Liver (tissue), 9 donors: Measurements from ENCODE around the gene LRRN2. TPM values are rescaled to one million over a fixed set of nuclear protein-coding genes. Genes with fewer than 3 reads are reported as not detected.

Source experiments
- DNase-seq: peaks from one replicate; pipeline ENCODE4 v3.0.0-alpha.2; 2017; ENCODE audit warnings: low spot score
- H3K27ac ChIP-seq, 2 donors: one replicate each; pipeline ENCODE4 v1.7.0; 2013; ENCODE audit warnings: inconsistent platforms in 2 of 2, low read length in 2 of 2, control low read depth in 1 of 2, low read depth in 1 of 2, mild to moderate bottlenecking in 1 of 2
- H3K27me3 ChIP-seq, 4 donors: one replicate each; pipeline versions ENCODE4 v1.6.1 to v1.7.0; 2013; ENCODE audit warnings: low read length in 3 of 4, inconsistent platforms in 1 of 4, mild to moderate bottlenecking in 1 of 4, moderate library complexity in 1 of 4; ENCODE audit not compliant: control insufficient read depth in 4 of 4, insufficient read depth in 4 of 4
- H3K36me3 ChIP-seq, 4 donors: one replicate each; pipeline versions ENCODE4 v1.6.1 to v1.7.0; 2013; ENCODE audit warnings: low read length in 3 of 4, mild to moderate bottlenecking in 3 of 4, low read depth in 1 of 4, moderate library complexity in 1 of 4; ENCODE audit not compliant: control insufficient read depth in 4 of 4, insufficient read depth in 3 of 4
- H3K4me1 ChIP-seq, 4 donors: one replicate each; pipeline versions ENCODE4 v1.6.1 to v1.7.0; 2013; ENCODE audit warnings: low read length in 3 of 4, mild to moderate bottlenecking in 3 of 4, moderate library complexity in 1 of 4; ENCODE audit not compliant: control insufficient read depth in 4 of 4, insufficient read depth in 4 of 4
- H3K4me3 ChIP-seq, 3 donors: one replicate each; pipeline versions ENCODE4 v1.6.1 to v1.7.0; 2013; ENCODE audit warnings: low read length in 3 of 3, control low read depth in 1 of 3, low read depth in 1 of 3, mild to moderate bottlenecking in 1 of 3
- H3K9ac ChIP-seq, 2 donors: one replicate each; pipeline ENCODE4 v1.7.0; 2013; ENCODE audit warnings: low read length in 2 of 2, mild to moderate bottlenecking in 2 of 2, moderate library complexity in 2 of 2, control low read depth in 1 of 2, low read depth in 1 of 2
- H3K9me3 ChIP-seq, 4 donors: one replicate each; pipeline versions ENCODE4 v1.6.1 to v1.7.0; 2013; ENCODE audit warnings: low read length in 3 of 4; ENCODE audit not compliant: control insufficient read depth in 4 of 4
- EGR1 ChIP-seq, 2 donors: IDR thresholded peaks; 2 replicates each; pipeline ENCODE4 v1.6.1; 2016 to 2018; ENCODE audit warnings: antibody characterized with exemption in 2 of 2, low read depth in 2 of 2
- FOXA2 ChIP-seq: IDR thresholded peaks from 2 replicates; pipeline ENCODE4 v1.6.1; 2016; ENCODE audit warnings: antibody characterized with exemption
- HNF4A ChIP-seq, 2 donors: conservative IDR thresholded peaks; 2 replicates each; pipeline ENCODE4 v1.6.1; 2016; ENCODE audit warnings: antibody characterized with exemption in 2 of 2, mild to moderate bottlenecking in 2 of 2
- RAD21 ChIP-seq, 2 donors: IDR thresholded peaks; 2 replicates each; pipeline ENCODE4 v1.6.1; 2016; ENCODE audit warnings: antibody characterized with exemption in 2 of 2, mild to moderate bottlenecking in 2 of 2
- RXRA ChIP-seq, 2 donors: IDR thresholded peaks; 2 replicates each; pipeline ENCODE4 v1.6.1; 2017 to 2018; ENCODE audit warnings: antibody characterized with exemption in 2 of 2, mild to moderate bottlenecking in 1 of 2
- SP1 ChIP-seq: IDR thresholded peaks from 2 replicates; pipeline ENCODE4 v1.6.1; 2018; ENCODE audit warnings: antibody characterized with exemption, mild to moderate bottlenecking
- TAF1 ChIP-seq: conservative IDR thresholded peaks from 2 replicates; pipeline ENCODE4 v1.6.1; 2016; ENCODE audit warnings: antibody characterized with exemption, mild to moderate bottlenecking
- WGBS: extraction: QIAGEN DNeasy Blood & Tissue Kit; methylation state at CpG from one replicate; pipeline ENCODE4 v1.1.7; 2013; 5-methylcytosine and 5-hydroxymethylcytosine counted together
- polyA plus RNA-seq, 2 donors: library from polyadenylated mRNA; stranded (reverse) in 1 of 2; unstranded in 1 of 2; fragments of 200-250 nt in 1 of 2; fragments of >200 nt in 1 of 2; fragmentation: Nextera tagmentation in 1 of 2; extraction: Ambion mirVana in 1 of 2; gene quantifications; one replicate each; pipeline versions ENCODE4 v1.2.1 to v1.2.3, GENCODE V29; 2013 to 2015
- total RNA-seq, 2 donors: library from RNA; depleted of rRNA; stranded (reverse); fragments of >200 nt; gene quantifications; one replicate each; pipeline ENCODE4 v1.2.3, GENCODE V29; 2014
- TF ChIP-seq, protein P1 (sequence below): fragments of 150-350 bp; IDR thresholded peaks from 2 replicates; pipeline ENCODE4 v1.5.1; 2017; ENCODE audit warnings: improper control_type of control experiment, low read depth, low read length; ENCODE audit not compliant: missing input control
- TF ChIP-seq, protein P2 (sequence below): IDR thresholded peaks from 2 replicates; pipeline ENCODE4 v1.6.1; 2016; ENCODE audit warnings: antibody characterized with exemption
- TF ChIP-seq, protein P3 (sequence below): IDR thresholded peaks from 2 replicates; pipeline ENCODE4 v1.6.1; 2016; ENCODE audit warnings: antibody characterized with exemption
- TF ChIP-seq, protein P4 (sequence below): IDR thresholded peaks from 2 replicates; pipeline ENCODE4 v1.6.1; 2016; ENCODE audit warnings: antibody characterized with exemption, mild to moderate bottlenecking
- donor health status: healthy.
- donor health status: healthy.
- donor health status: healthy.
- donor health status: healthy.
- donor health status: healthy.

Gene LRRN2
- total and polyA plus RNA-seq, 4 donors = 0.13 to 2.8 (median 0.28) TPM

DNA sequence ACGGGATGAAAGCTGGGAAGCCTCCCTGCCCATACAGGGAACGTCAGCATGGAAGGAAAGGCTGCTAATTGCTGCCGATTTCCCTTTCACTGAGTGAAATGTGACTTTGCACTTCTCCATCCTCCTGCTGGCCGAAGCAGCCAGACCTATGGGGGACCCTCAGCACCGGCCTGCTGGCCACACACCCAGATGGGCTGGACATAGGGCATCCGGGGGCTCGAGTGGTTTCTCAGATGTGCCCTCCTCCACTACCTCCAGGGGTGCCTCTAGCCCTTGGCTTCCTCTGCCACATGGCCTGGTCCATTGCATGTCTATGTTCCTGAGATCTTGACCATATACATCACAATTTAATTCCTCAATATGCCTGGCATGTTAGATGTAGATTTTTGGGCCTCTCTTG lies 79.7 kb downstream of the LRRN2 start (continued):
- TF ChIP-seq, protein P1, sequence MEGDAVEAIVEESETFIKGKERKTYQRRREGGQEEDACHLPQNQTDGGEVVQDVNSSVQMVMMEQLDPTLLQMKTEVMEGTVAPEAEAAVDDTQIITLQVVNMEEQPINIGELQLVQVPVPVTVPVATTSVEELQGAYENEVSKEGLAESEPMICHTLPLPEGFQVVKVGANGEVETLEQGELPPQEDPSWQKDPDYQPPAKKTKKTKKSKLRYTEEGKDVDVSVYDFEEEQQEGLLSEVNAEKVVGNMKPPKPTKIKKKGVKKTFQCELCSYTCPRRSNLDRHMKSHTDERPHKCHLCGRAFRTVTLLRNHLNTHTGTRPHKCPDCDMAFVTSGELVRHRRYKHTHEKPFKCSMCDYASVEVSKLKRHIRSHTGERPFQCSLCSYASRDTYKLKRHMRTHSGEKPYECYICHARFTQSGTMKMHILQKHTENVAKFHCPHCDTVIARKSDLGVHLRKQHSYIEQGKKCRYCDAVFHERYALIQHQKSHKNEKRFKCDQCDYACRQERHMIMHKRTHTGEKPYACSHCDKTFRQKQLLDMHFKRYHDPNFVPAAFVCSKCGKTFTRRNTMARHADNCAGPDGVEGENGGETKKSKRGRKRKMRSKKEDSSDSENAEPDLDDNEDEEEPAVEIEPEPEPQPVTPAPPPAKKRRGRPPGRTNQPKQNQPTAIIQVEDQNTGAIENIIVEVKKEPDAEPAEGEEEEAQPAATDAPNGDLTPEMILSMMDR = no peak

DNA sequence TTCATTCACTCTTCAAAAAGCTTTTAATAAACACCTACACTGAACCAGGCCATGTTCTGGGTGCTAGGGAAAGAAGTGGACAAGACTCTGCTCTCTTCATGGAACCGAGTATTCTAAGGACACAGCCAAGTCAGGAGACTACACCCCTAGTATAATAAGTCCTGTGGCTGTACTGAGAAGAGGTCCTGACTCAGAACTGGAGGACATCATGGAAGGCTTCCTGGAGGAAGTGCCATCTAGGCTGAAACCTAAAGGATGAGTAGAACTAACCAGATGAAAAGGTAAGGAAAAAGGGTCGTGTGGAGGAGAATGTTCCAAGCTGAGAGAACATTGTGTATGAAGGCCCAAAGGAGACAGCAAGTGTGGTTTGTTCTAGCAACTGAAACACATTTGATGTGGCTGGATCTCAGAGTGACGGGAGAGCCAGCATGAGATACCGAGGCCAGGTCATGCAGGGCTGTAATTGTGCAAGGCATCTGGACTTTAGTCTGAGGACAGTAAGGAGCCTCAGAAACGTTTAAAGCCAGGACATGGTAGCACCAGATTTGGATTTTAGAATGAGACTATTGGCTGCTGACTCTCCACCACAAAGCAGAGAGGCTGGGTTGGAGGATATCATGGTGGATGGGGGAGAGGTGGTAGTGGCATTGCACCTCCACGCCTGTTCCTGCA lies 82.5 kb downstream of the LRRN2 start:
- no peak for DNase-seq
- Histone ChIP-seq H3K9ac (no peak overlapping the region), H3K9me3 (no peaks in the 10 kb centered on the region), H3K27me3 (no peaks in the 10 kb centered on the region), H3K4me1 (peaks cover 0 to 3% (median 0%) of the 10 kb centered on the region in 4 donors), H3K36me3 (no peaks in the 10 kb centered on the region), H3K4me3 (no peak overlapping the region), H3K27ac (no peak overlapping the region)
- TF ChIP-seq RAD21 (IDR thresholded peaks at IDR 0.05) (no peak), HNF4A (conservative IDR thresholded peaks at IDR 0.05) (peak; percentile 73 to 77)
- TF ChIP-seq, protein P2, sequence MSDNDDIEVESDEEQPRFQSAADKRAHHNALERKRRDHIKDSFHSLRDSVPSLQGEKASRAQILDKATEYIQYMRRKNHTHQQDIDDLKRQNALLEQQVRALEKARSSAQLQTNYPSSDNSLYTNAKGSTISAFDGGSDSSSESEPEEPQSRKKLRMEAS = no peak
- TF ChIP-seq, protein P3, sequence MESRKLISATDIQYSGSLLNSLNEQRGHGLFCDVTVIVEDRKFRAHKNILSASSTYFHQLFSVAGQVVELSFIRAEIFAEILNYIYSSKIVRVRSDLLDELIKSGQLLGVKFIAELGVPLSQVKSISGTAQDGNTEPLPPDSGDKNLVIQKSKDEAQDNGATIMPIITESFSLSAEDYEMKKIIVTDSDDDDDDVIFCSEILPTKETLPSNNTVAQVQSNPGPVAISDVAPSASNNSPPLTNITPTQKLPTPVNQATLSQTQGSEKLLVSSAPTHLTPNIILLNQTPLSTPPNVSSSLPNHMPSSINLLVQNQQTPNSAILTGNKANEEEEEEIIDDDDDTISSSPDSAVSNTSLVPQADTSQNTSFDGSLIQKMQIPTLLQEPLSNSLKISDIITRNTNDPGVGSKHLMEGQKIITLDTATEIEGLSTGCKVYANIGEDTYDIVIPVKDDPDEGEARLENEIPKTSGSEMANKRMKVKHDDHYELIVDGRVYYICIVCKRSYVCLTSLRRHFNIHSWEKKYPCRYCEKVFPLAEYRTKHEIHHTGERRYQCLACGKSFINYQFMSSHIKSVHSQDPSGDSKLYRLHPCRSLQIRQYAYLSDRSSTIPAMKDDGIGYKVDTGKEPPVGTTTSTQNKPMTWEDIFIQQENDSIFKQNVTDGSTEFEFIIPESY = no peak
- TF ChIP-seq, protein P1 = no peak
- TF ChIP-seq, protein P4, sequence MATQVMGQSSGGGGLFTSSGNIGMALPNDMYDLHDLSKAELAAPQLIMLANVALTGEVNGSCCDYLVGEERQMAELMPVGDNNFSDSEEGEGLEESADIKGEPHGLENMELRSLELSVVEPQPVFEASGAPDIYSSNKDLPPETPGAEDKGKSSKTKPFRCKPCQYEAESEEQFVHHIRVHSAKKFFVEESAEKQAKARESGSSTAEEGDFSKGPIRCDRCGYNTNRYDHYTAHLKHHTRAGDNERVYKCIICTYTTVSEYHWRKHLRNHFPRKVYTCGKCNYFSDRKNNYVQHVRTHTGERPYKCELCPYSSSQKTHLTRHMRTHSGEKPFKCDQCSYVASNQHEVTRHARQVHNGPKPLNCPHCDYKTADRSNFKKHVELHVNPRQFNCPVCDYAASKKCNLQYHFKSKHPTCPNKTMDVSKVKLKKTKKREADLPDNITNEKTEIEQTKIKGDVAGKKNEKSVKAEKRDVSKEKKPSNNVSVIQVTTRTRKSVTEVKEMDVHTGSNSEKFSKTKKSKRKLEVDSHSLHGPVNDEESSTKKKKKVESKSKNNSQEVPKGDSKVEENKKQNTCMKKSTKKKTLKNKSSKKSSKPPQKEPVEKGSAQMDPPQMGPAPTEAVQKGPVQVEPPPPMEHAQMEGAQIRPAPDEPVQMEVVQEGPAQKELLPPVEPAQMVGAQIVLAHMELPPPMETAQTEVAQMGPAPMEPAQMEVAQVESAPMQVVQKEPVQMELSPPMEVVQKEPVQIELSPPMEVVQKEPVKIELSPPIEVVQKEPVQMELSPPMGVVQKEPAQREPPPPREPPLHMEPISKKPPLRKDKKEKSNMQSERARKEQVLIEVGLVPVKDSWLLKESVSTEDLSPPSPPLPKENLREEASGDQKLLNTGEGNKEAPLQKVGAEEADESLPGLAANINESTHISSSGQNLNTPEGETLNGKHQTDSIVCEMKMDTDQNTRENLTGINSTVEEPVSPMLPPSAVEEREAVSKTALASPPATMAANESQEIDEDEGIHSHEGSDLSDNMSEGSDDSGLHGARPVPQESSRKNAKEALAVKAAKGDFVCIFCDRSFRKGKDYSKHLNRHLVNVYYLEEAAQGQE = no peak
- 59% methylated on average over 6 of the region's 6 CpGs for WGBS

DNA sequence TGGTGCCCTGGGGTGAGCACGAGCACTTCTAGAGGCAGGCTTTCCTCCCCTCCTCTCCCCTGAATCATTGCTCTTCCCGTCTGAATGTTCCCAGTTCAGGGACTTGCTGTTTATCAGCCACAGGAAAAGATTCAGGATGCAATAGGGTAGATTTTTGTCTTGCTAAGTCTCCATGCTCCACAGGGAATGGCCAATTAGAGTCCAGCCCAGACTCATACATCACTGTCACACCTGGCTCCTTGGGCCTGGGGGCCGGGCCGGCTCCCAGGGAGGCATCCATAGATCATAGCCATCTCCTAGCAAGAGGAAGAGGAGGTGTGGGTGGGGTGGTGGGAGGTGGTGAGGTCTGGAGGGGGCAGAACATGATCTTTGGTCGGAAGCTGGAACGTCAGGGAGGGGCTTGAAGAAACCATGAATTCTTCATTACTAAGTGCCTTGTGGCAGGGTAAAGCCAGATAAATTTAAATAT lies 83.4 kb downstream of the LRRN2 start:
- WGBS = 80% methylated on average over 6 of the region's 6 CpGs
- no peaks in the 10 kb centered on the region for H3K27me3 ChIP-seq
- no peak overlapping the region for H3K9ac ChIP-seq
- DNase-seq = no peak
- no peak overlapping the region for H3K4me3 ChIP-seq
- no peak overlapping the region for H3K27ac ChIP-seq
- no peaks in the 10 kb centered on the region for H3K9me3 ChIP-seq
- H3K36me3 ChIP-seq = no peaks in the 10 kb centered on the region
- peaks cover 0 to 3% (median 0%) of the 10 kb centered on the region in 4 donors for H3K4me1 ChIP-seq
- no peak for TF ChIP-seq EGR1 (IDR thresholded peaks at IDR 0.05; ENCODE audit: low read depth in 2 of 2)
- TF ChIP-seq SP1 = no peak
- no peak for TF ChIP-seq TAF1
- TF ChIP-seq, protein P1 = no peak
- no peak for TF ChIP-seq RXRA (IDR thresholded peaks at IDR 0.05)
- no peak for TF ChIP-seq FOXA2
- no peak for TF ChIP-seq HNF4A (conservative IDR thresholded peaks at IDR 0.05)
- TF ChIP-seq, protein P3 = no peak
